ENCODE measurements around the gene JAK3.

DNA sequence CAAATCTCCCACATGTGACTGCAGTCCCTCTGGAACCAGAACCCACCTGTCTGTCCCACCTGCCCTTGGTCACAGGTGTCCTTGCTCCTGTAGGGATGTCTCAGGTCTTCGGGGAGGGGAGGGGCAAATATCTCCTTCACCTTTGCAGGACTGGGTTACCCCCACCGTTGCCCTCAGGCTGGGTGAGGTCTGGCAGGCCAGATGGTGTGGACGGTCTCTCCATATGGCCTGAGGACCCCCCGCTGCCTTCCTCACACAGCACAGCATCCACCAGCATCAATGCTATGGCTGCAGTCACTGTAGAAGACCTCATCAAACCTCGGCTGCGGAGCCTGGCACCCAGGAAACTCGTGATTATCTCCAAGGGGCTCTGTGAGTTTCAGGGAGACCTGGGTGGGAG, 33.9 kb upstream of the JAK3 start:
- TF ChIP-seq, protein P1, sequence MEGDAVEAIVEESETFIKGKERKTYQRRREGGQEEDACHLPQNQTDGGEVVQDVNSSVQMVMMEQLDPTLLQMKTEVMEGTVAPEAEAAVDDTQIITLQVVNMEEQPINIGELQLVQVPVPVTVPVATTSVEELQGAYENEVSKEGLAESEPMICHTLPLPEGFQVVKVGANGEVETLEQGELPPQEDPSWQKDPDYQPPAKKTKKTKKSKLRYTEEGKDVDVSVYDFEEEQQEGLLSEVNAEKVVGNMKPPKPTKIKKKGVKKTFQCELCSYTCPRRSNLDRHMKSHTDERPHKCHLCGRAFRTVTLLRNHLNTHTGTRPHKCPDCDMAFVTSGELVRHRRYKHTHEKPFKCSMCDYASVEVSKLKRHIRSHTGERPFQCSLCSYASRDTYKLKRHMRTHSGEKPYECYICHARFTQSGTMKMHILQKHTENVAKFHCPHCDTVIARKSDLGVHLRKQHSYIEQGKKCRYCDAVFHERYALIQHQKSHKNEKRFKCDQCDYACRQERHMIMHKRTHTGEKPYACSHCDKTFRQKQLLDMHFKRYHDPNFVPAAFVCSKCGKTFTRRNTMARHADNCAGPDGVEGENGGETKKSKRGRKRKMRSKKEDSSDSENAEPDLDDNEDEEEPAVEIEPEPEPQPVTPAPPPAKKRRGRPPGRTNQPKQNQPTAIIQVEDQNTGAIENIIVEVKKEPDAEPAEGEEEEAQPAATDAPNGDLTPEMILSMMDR (IDR thresholded peaks at IDR 0.05), result no peak
- TF ChIP-seq POLR2A (IDR thresholded peaks at IDR 0.05), result no peak

All from body of pancreas (tissue), 4 donors.